ENCODE data around the gene MACROH2A2. TPM values are rescaled to one million over a fixed set of nuclear protein-coding genes. Genes with fewer than 3 reads are reported as not detected.

The MACROH2A2 gene
- total and polyA plus RNA-seq, 2 of the 13 experiments (the other 11 are each of a cell fraction or from before 2014, with no cell fraction given): 9.8 to 43.1 TPM

DNA sequence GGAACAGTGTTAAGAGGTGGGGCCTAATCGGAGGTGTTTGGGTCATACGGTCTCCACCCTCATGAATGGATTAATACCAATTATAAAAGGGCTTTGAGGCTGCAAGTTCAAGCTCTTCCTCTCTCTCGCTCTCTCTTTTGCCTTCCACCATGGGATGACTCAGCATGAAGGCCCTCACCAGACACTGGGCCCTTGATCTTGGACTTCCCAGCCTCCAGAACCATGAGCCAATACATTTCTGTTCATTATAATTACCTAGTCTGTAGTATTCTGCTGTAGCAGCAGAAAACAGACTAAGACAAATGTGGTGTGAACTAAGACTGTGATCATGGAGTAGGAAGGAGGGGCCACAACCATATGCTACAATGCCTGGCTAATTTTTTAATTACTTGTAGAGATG lies 72.3 kb downstream of the MACROH2A2 start (continued):
- TF ChIP-seq, protein P1, sequence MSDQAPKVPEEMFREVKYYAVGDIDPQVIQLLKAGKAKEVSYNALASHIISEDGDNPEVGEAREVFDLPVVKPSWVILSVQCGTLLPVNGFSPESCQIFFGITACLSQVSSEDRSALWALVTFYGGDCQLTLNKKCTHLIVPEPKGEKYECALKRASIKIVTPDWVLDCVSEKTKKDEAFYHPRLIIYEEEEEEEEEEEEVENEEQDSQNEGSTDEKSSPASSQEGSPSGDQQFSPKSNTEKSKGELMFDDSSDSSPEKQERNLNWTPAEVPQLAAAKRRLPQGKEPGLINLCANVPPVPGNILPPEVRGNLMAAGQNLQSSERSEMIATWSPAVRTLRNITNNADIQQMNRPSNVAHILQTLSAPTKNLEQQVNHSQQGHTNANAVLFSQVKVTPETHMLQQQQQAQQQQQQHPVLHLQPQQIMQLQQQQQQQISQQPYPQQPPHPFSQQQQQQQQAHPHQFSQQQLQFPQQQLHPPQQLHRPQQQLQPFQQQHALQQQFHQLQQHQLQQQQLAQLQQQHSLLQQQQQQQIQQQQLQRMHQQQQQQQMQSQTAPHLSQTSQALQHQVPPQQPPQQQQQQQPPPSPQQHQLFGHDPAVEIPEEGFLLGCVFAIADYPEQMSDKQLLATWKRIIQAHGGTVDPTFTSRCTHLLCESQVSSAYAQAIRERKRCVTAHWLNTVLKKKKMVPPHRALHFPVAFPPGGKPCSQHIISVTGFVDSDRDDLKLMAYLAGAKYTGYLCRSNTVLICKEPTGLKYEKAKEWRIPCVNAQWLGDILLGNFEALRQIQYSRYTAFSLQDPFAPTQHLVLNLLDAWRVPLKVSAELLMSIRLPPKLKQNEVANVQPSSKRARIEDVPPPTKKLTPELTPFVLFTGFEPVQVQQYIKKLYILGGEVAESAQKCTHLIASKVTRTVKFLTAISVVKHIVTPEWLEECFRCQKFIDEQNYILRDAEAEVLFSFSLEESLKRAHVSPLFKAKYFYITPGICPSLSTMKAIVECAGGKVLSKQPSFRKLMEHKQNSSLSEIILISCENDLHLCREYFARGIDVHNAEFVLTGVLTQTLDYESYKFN (CRISPR knock-in tag; conservative IDR thresholded peaks at IDR 0.05): no peak
- TF ChIP-seq, protein P2, sequence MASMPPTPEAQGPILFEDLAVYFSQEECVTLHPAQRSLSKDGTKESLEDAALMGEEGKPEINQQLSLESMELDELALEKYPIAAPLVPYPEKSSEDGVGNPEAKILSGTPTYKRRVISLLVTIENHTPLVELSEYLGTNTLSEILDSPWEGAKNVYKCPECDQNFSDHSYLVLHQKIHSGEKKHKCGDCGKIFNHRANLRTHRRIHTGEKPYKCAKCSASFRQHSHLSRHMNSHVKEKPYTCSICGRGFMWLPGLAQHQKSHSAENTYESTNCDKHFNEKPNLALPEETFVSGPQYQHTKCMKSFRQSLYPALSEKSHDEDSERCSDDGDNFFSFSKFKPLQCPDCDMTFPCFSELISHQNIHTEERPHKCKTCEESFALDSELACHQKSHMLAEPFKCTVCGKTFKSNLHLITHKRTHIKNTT (CRISPR knock-in tag; IDR thresholded peaks at IDR 0.05): no peak
- TF ChIP-seq PHB2 (IDR thresholded peaks at IDR 0.05; ENCODE audit: partially characterized antibody) (no peak), ZNF564 (CRISPR knock-in tag; IDR thresholded peaks at IDR 0.05) (peak; percentile 99), ZNF713 (CRISPR knock-in tag; IDR thresholded peaks at IDR 0.05) (no peak), ZNF670 (CRISPR knock-in tag; IDR thresholded peaks at IDR 0.05; ENCODE audit: borderline replicate concordance) (no peak), NFE2L2 (IDR thresholded peaks at IDR 0.05; ENCODE audit: low read length) (peak; percentile 67), ZNF83 (CRISPR knock-in tag; IDR thresholded peaks at IDR 0.05; ENCODE audit: borderline replicate concordance) (no peak), NKX3-1 (CRISPR knock-in tag; IDR thresholded peaks at IDR 0.05) (no peak), MBD4 (IDR thresholded peaks at IDR 0.05; ENCODE audit: borderline replicate concordance, low read length) (no peak), CEBPB (IDR thresholded peaks at IDR 0.05; ENCODE audit: borderline replicate concordance, low read depth, low read length) (no peak), ZNF180 (CRISPR knock-in tag; IDR thresholded peaks at IDR 0.05; ENCODE audit: borderline replicate concordance, low read depth) (no peak), ZNF709 (CRISPR knock-in tag; IDR thresholded peaks at IDR 0.05) (no peak), ZNF335 (CRISPR knock-in tag; IDR thresholded peaks at IDR 0.05) (no peak), ZFP37 (CRISPR knock-in tag; IDR thresholded peaks at IDR 0.05; ENCODE audit: borderline replicate concordance) (no peak)
- TF ChIP-seq, protein P3, sequence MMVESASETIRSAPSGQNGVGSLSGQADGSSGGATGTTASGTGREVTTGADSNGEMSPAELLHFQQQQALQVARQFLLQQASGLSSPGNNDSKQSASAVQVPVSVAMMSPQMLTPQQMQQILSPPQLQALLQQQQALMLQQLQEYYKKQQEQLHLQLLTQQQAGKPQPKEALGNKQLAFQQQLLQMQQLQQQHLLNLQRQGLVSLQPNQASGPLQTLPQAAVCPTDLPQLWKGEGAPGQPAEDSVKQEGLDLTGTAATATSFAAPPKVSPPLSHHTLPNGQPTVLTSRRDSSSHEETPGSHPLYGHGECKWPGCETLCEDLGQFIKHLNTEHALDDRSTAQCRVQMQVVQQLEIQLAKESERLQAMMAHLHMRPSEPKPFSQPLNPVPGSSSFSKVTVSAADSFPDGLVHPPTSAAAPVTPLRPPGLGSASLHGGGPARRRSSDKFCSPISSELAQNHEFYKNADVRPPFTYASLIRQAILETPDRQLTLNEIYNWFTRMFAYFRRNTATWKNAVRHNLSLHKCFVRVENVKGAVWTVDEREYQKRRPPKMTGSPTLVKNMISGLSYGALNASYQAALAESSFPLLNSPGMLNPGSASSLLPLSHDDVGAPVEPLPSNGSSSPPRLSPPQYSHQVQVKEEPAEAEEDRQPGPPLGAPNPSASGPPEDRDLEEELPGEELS (CRISPR knock-in tag; IDR thresholded peaks at IDR 0.05): no peak
- TF ChIP-seq, protein P4, sequence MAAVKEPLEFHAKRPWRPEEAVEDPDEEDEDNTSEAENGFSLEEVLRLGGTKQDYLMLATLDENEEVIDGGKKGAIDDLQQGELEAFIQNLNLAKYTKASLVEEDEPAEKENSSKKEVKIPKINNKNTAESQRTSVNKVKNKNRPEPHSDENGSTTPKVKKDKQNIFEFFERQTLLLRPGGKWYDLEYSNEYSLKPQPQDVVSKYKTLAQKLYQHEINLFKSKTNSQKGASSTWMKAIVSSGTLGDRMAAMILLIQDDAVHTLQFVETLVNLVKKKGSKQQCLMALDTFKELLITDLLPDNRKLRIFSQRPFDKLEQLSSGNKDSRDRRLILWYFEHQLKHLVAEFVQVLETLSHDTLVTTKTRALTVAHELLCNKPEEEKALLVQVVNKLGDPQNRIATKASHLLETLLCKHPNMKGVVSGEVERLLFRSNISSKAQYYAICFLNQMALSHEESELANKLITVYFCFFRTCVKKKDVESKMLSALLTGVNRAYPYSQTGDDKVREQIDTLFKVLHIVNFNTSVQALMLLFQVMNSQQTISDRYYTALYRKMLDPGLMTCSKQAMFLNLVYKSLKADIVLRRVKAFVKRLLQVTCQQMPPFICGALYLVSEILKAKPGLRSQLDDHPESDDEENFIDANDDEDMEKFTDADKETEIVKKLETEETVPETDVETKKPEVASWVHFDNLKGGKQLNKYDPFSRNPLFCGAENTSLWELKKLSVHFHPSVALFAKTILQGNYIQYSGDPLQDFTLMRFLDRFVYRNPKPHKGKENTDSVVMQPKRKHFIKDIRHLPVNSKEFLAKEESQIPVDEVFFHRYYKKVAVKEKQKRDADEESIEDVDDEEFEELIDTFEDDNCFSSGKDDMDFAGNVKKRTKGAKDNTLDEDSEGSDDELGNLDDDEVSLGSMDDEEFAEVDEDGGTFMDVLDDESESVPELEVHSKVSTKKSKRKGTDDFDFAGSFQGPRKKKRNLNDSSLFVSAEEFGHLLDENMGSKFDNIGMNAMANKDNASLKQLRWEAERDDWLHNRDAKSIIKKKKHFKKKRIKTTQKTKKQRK (IDR thresholded peaks at IDR 0.05; ENCODE audit: low read length): no peak
- TF ChIP-seq, protein P5, sequence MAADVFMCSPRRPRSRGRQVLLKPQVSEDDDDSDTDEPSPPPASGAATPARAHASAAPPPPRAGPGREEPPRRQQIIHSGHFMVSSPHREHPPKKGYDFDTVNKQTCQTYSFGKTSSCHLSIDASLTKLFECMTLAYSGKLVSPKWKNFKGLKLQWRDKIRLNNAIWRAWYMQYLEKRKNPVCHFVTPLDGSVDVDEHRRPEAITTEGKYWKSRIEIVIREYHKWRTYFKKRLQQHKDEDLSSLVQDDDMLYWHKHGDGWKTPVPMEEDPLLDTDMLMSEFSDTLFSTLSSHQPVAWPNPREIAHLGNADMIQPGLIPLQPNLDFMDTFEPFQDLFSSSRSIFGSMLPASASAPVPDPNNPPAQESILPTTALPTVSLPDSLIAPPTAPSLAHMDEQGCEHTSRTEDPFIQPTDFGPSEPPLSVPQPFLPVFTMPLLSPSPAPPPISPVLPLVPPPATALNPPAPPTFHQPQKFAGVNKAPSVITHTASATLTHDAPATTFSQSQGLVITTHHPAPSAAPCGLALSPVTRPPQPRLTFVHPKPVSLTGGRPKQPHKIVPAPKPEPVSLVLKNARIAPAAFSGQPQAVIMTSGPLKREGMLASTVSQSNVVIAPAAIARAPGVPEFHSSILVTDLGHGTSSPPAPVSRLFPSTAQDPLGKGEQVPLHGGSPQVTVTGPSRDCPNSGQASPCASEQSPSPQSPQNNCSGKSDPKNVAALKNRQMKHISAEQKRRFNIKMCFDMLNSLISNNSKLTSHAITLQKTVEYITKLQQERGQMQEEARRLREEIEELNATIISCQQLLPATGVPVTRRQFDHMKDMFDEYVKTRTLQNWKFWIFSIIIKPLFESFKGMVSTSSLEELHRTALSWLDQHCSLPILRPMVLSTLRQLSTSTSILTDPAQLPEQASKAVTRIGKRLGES (CRISPR knock-in tag; IDR thresholded peaks at IDR 0.05; ENCODE audit: borderline replicate concordance): no peak
